ENCODE results near the gene ERBB4. TPM values are rescaled to one million over a fixed set of nuclear protein-coding genes. Genes with fewer than 3 reads are reported as not detected.

ERBB4 gene
- total RNA-seq, 1 donor from 2014 or later, result 1.2 TPM

DNA sequence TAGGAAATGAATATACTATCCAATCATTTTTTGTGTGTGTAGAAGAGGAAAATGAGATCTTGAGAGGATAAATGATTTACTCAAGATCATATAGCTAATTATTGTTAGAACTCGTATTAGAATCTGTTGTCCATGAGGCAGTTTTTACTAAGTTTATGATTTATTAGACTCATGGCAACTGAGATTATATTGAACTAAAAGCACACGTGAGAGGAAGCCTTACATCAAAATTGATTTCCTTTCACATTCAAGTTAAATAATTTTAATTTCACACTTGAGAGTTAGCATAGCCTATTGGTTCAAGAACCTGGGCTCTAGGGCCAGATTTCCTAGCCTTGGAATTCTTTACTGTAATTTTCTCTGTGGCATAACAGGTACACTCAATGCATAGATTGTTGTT lies 552.3 kb downstream of the ERBB4 start:
- no peak overlapping the region for H3K27ac Mint-ChIP-seq (ENCODE audit: unreplicated experiment)
- no peak overlapping the region for H3K27ac ChIP-seq (ENCODE audit: low read depth, low read length)
- no peak overlapping the region for H3K4me3 Mint-ChIP-seq (ENCODE audit: unreplicated experiment)
- no peak overlapping the region for H3K4me2 ChIP-seq (ENCODE audit: low read length)
- H3K36me3 Mint-ChIP-seq (ENCODE audit: low read depth, unreplicated experiment), result no peaks in the 10 kb centered on the region
- no peaks in the 10 kb centered on the region for H3K27me3 ChIP-seq (ENCODE audit: insufficient read depth, low read length)
- no peak overlapping the region for H2AFZ ChIP-seq (ENCODE audit: low read depth, low read length)
- H3K36me3 ChIP-seq (ENCODE audit: insufficient read depth, low read length), result no peaks in the 10 kb centered on the region
- no peaks in the 10 kb centered on the region for H3K4me1 ChIP-seq (ENCODE audit: insufficient read depth, low read length)
- peaks cover 7% of the 10 kb centered on the region for H3K4me1 Mint-ChIP-seq (ENCODE audit: low read depth, unreplicated experiment)
- no peaks in the 10 kb centered on the region for H3K27me3 Mint-ChIP-seq (ENCODE audit: low read depth, unreplicated experiment)
- no peak for DNase-seq (ENCODE audit: low read depth)
- TF ChIP-seq, protein P1, sequence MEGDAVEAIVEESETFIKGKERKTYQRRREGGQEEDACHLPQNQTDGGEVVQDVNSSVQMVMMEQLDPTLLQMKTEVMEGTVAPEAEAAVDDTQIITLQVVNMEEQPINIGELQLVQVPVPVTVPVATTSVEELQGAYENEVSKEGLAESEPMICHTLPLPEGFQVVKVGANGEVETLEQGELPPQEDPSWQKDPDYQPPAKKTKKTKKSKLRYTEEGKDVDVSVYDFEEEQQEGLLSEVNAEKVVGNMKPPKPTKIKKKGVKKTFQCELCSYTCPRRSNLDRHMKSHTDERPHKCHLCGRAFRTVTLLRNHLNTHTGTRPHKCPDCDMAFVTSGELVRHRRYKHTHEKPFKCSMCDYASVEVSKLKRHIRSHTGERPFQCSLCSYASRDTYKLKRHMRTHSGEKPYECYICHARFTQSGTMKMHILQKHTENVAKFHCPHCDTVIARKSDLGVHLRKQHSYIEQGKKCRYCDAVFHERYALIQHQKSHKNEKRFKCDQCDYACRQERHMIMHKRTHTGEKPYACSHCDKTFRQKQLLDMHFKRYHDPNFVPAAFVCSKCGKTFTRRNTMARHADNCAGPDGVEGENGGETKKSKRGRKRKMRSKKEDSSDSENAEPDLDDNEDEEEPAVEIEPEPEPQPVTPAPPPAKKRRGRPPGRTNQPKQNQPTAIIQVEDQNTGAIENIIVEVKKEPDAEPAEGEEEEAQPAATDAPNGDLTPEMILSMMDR (IDR thresholded peaks at IDR 0.05; ENCODE audit: insufficient read depth, low read depth, low read length), result no peak
- no peak for TF ChIP-seq EZH2 (IDR thresholded peaks at IDR 0.05; ENCODE audit: insufficient read depth, low read length)
- H3K4me3 ChIP-seq (ENCODE audit: insufficient read depth, low read depth, low read length), result no peak overlapping the region
- no peaks in the 10 kb centered on the region for H3K79me2 ChIP-seq (ENCODE audit: insufficient read depth, low read length)
- no peaks in the 10 kb centered on the region for H3K9me3 ChIP-seq (ENCODE audit: insufficient read depth, low read depth, low read length)
- H3K9ac ChIP-seq (ENCODE audit: low read length), result no peak overlapping the region
- FAIRE-seq, result no peak
- no peaks in the 10 kb centered on the region for H4K20me1 ChIP-seq (ENCODE audit: insufficient read depth, low read length)
- no peaks in the 10 kb centered on the region for H3K9me3 Mint-ChIP-seq (ENCODE audit: unreplicated experiment)

DNA sequence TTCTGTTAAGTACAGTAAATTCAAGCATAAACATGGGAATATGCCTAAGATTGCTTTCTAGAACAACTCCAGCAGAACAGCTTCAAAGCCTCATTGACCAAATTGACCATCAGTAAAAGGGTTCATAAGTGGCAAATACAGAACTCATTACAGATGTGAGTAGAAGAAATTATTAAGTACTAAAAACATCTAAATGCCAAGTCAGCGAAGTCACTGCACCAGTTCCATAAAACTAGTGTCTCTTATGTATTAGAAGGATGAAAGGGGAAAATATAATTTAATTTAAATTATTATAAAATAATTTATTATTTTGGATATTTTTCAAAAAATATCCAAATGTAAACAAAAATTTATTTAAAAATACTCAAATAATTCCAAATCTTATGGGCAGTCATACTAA lies 553.2 kb downstream of the ERBB4 start:
- Histone ChIP-seq H3K27me3 (ENCODE audit: insufficient read depth, low read length) (no peaks in the 10 kb centered on the region), H3K27ac (ENCODE audit: low read depth, low read length) (no peak overlapping the region), H3K36me3 (ENCODE audit: insufficient read depth, low read length) (no peaks in the 10 kb centered on the region), H3K79me2 (ENCODE audit: insufficient read depth, low read length) (no peaks in the 10 kb centered on the region), H3K4me2 (ENCODE audit: low read length) (no peak overlapping the region), H2AFZ (ENCODE audit: low read depth, low read length) (no peak overlapping the region), H4K20me1 (ENCODE audit: insufficient read depth, low read length) (no peaks in the 10 kb centered on the region), H3K9ac (ENCODE audit: low read length) (no peak overlapping the region), H3K9me3 (ENCODE audit: insufficient read depth, low read depth, low read length) (no peaks in the 10 kb centered on the region), H3K4me1 (ENCODE audit: insufficient read depth, low read length) (no peaks in the 10 kb centered on the region), H3K4me3 (ENCODE audit: insufficient read depth, low read depth, low read length) (no peak overlapping the region)
- no peak for FAIRE-seq
- no peaks in the 10 kb centered on the region for H3K9me3 Mint-ChIP-seq (ENCODE audit: unreplicated experiment)
- no peak overlapping the region for H3K4me3 Mint-ChIP-seq (ENCODE audit: unreplicated experiment)
- peaks cover 9% of the 10 kb centered on the region for H3K4me1 Mint-ChIP-seq (ENCODE audit: low read depth, unreplicated experiment)
- H3K27ac Mint-ChIP-seq (ENCODE audit: unreplicated experiment), result no peak overlapping the region
- no peak for DNase-seq (ENCODE audit: low read depth)
- H3K36me3 Mint-ChIP-seq (ENCODE audit: low read depth, unreplicated experiment), result no peaks in the 10 kb centered on the region
- no peaks in the 10 kb centered on the region for H3K27me3 Mint-ChIP-seq (ENCODE audit: low read depth, unreplicated experiment)
- TF ChIP-seq, protein P1 (IDR thresholded peaks at IDR 0.05; ENCODE audit: insufficient read depth, low read depth, low read length), result no peak
- no peak for TF ChIP-seq EZH2 (IDR thresholded peaks at IDR 0.05; ENCODE audit: insufficient read depth, low read length)

DNA sequence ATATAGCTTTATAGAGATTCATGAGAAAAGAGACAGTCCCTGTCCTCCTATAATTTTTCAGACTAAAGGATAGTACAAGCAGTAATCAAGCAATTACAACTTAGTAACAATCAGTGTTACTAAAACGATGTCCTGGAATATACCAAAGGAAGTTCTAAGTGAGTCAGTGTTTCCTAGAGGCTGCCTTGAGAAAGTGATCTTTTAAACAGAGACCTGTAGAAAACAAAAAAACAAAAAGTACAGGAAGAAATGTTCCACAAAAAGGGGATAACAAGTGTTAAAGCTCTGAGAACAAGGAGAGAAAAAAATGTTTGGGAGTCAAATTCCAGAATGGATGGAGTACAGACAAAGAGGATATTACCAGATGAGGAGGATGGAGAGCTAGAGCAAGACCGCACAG lies 556.4 kb downstream of the ERBB4 start:
- Histone ChIP-seq H4K20me1 (ENCODE audit: insufficient read depth, low read length) (no peaks in the 10 kb centered on the region), H3K4me3 (ENCODE audit: insufficient read depth, low read depth, low read length) (no peak overlapping the region), H2AFZ (ENCODE audit: low read depth, low read length) (no peak overlapping the region), H3K9ac (ENCODE audit: low read length) (no peak overlapping the region), H3K36me3 (ENCODE audit: insufficient read depth, low read length) (no peaks in the 10 kb centered on the region), H3K4me2 (ENCODE audit: low read length) (no peak overlapping the region), H3K27me3 (ENCODE audit: insufficient read depth, low read length) (no peaks in the 10 kb centered on the region), H3K4me1 (ENCODE audit: insufficient read depth, low read length) (no peaks in the 10 kb centered on the region), H3K9me3 (ENCODE audit: insufficient read depth, low read depth, low read length) (no peaks in the 10 kb centered on the region), H3K79me2 (ENCODE audit: insufficient read depth, low read length) (no peaks in the 10 kb centered on the region), H3K27ac (ENCODE audit: low read depth, low read length) (no peak overlapping the region)
- TF ChIP-seq, protein P1 (IDR thresholded peaks at IDR 0.05; ENCODE audit: insufficient read depth, low read depth, low read length), result no peak
- TF ChIP-seq EZH2 (IDR thresholded peaks at IDR 0.05; ENCODE audit: insufficient read depth, low read length), result no peak
- no peaks in the 10 kb centered on the region for H3K9me3 Mint-ChIP-seq (ENCODE audit: unreplicated experiment)
- H3K36me3 Mint-ChIP-seq (ENCODE audit: low read depth, unreplicated experiment), result no peaks in the 10 kb centered on the region
- DNase-seq (ENCODE audit: low read depth), result no peak
- no peaks in the 10 kb centered on the region for H3K27me3 Mint-ChIP-seq (ENCODE audit: low read depth, unreplicated experiment)
- FAIRE-seq, result no peak
- peak overlapping the region; percentile 8 for H3K27ac Mint-ChIP-seq (ENCODE audit: unreplicated experiment)
- H3K4me1 Mint-ChIP-seq (ENCODE audit: low read depth, unreplicated experiment), result peaks cover 9% of the 10 kb centered on the region
- H3K4me3 Mint-ChIP-seq (ENCODE audit: unreplicated experiment), result no peak overlapping the region

All from astrocyte (in vitro differentiated cells and primary cell).